MCF 10A (cell line): ENCODE data around the gene PDE4DIP. TPM values are rescaled to one million over a fixed set of nuclear protein-coding genes. Genes with fewer than 3 reads are reported as not detected.
"Not testable (repeated sequence)": the region's sequence is repeated elsewhere in the genome, so short reads cannot be mapped to it uniquely, and the experiment has no call there.

Experiments
- Bru-seq: library from RNA; stranded (reverse); fragments of 400-500 nt; gene quantifications from one replicate; lab custom pipeline; 2021; lab: Mats Ljungman, UMichigan
- BruChase-seq, 2 experiments: library from RNA; stranded (reverse); fragments of 400-500 nt; gene quantifications; one replicate each; lab custom pipeline; 2021; lab: Mats Ljungman, UMichigan
- BruUV-seq: library from RNA; stranded (reverse); fragments of 400-500 nt; replicated peaks from 2 replicates; lab custom pipeline; 2021; lab: Mats Ljungman, UMichigan
- CTCF ChIA-PET: fragments of 300-600 bp; sonication (Branson Sonifier 250); formaldehyde crosslinking; extraction: SDS; loops from one replicate; lab custom pipeline; 2021; ENCODE audit warnings: antibody characterized with exemption, inconsistent platforms; lab: Yijun Ruan, JAX
- POLR2A ChIA-PET: fragments of 300-600, 350-650 bp; sonication (Branson Sonifier 250); formaldehyde crosslinking; extraction: SDS; loops from one replicate; lab custom pipeline; 2020; ENCODE audit warnings: antibody characterized with exemption, inconsistent platforms; lab: Yijun Ruan, JAX
- DNase-seq: peaks from one replicate; pipeline ENCODE4 v3.0.0-alpha.2; 2018; ENCODE audit not compliant: unreplicated experiment
- H3K27ac Mint-ChIP-seq: one replicate; pipeline ENCODE4 v1.8.0; 2022; ENCODE audit warnings: mild to moderate bottlenecking, low read depth, mixed read lengths; ENCODE audit not compliant: unreplicated experiment
- H3K27me3 Mint-ChIP-seq: one replicate; pipeline ENCODE4 v1.8.0; 2022; ENCODE audit warnings: mixed read lengths; ENCODE audit not compliant: insufficient read depth, unreplicated experiment
- H3K36me3 Mint-ChIP-seq: one replicate; pipeline ENCODE4 v1.8.0; 2022; ENCODE audit warnings: mild to moderate bottlenecking, moderate library complexity, mixed read lengths; ENCODE audit not compliant: insufficient read depth, unreplicated experiment
- H3K4me1 Mint-ChIP-seq: one replicate; pipeline ENCODE4 v1.8.0; 2022; ENCODE audit warnings: mixed read lengths; ENCODE audit not compliant: insufficient read depth, unreplicated experiment
- H3K4me3 Mint-ChIP-seq: one replicate; pipeline ENCODE4 v1.8.0; 2022; ENCODE audit warnings: mild to moderate bottlenecking, moderate library complexity, mixed read lengths; ENCODE audit not compliant: unreplicated experiment
- H3K9me3 Mint-ChIP-seq: one replicate; pipeline ENCODE4 v1.8.0; 2022; ENCODE audit warnings: mixed read lengths; ENCODE audit not compliant: unreplicated experiment
- intact Hi-C: fragments of 100-400 bp; cut with micrococcal nuclease; formaldehyde crosslinking; loops from 2 replicates; pipeline ENCODE4 v1.14.1; 2022
- long read RNA-seq: library from polyadenylated mRNA; stranded (forward); transcript quantifications from one replicate; pipeline ENCODE4 v2.0.0, GENCODE V29; 2022
- total RNA-seq: library from RNA; stranded (reverse); gene quantifications from 2 replicates; pipeline ENCODE4 v1.2.3, GENCODE V29; 2022

PDE4DIP gene
- total RNA-seq (79.6 and 105 TPM in 2 replicates), Bru-seq, nascent RNA (percentile 58 among the genes with signal in this experiment), BruChase-seq, experiment 1, labeled RNA remaining after a 6-hour chase (percentile 76 among the genes with signal in this experiment), BruChase-seq, experiment 2, labeled RNA remaining after a 2-hour chase (percentile 66 among the genes with signal in this experiment)
- long read RNA-seq, full-length matches to known transcripts = 158 of 197 reads
- long read RNA-seq, partial matches to known transcripts = 20 of 197 reads
- long read RNA-seq, other reads (novel, unspliced or antisense) = 19 of 197 reads

DNA sequence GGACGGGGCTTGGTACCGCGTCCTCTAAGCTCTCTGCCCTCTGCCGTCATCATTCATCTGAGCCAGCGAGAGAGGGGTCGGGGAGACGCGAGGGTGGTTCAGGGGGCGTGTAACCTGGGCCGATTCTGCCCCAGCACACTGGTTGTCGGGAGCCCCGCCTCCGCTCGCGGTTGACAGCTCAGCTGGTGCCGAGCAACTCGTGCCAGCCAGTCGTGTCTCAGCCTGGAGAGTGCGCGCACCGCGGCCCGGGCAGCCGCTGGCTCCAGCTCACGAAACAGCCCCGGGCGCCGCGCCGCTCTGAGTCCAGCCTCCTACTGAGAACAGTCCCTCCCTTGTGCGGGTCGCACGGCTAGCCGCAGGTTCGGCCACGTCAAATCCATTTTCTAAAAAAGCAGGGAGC, at the start of gene PDE4DIP:
TSS of gene PDE4DIP (plus strand) at position 209 of the 400 bp plus-strand sequence. CDS start 347 bp downstream, outside the sequence.
- intact Hi-C loops, POLR2A ChIA-PET, BruUV-seq, H3K36me3 Mint-ChIP-seq, DNase-seq, H3K27ac Mint-ChIP-seq, H3K9me3 Mint-ChIP-seq, H3K27me3 Mint-ChIP-seq, H3K4me1 Mint-ChIP-seq, CTCF ChIA-PET: not testable (repeated sequence)
- H3K4me3 Mint-ChIP-seq = peak within 1 kb of the TSS; percentile 40

DNA sequence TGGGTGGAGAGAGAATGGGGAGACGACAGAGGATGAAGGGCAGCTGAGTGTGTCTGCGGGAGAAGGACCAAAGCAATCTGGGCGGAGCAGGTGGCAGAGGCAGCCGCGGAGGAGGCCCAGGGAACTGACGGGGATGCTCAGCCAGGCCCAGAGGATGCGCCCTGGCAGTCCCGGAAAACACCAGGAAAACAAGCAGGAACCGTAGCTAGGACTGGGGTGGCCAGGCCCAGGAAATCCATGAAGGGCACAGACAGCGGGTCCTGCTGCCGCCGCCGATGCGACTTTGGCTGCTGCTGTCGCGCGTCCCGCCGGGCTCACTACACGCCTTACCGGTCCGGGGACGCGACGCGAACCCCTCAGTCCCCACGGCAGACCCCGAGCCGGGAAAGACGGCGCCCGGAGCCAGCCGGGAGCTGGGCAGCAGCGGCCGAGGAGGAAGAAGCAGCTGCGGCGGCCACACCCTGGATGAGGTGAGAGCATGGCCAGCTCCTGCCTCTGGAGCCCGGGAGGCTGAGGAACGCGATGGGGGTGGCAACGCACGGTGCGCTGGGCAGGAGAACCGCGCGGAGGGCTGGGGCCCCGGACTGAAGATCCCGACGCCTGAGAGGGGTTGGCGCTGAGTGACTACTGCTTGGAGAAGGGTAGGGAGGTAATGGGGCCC, 35.8 kb upstream of the PDE4DIP start:
- intact Hi-C loops, H3K36me3 Mint-ChIP-seq, H3K4me1 Mint-ChIP-seq, POLR2A ChIA-PET, DNase-seq, H3K4me3 Mint-ChIP-seq, CTCF ChIA-PET, H3K9me3 Mint-ChIP-seq, H3K27ac Mint-ChIP-seq, BruUV-seq, H3K27me3 Mint-ChIP-seq: not testable (repeated sequence)

GRCh38 chr1:148808929-148809283, 35.3 kb upstream of the PDE4DIP start:
- BruUV-seq, H3K4me1 Mint-ChIP-seq, DNase-seq, H3K9me3 Mint-ChIP-seq, H3K27ac Mint-ChIP-seq, intact Hi-C loops, POLR2A ChIA-PET, H3K4me3 Mint-ChIP-seq, H3K27me3 Mint-ChIP-seq, CTCF ChIA-PET, H3K36me3 Mint-ChIP-seq: not testable (repeated sequence)

GRCh38 chr1:148822180-148822579, 22.0 kb upstream of the PDE4DIP start:
- H3K4me3 Mint-ChIP-seq, H3K27me3 Mint-ChIP-seq, POLR2A ChIA-PET, H3K36me3 Mint-ChIP-seq, DNase-seq, CTCF ChIA-PET, H3K4me1 Mint-ChIP-seq, BruUV-seq, intact Hi-C loops, H3K9me3 Mint-ChIP-seq, H3K27ac Mint-ChIP-seq: not testable (repeated sequence)

- H3K4me1 Mint-ChIP-seq, H3K9me3 Mint-ChIP-seq, DNase-seq, POLR2A ChIA-PET, H3K27me3 Mint-ChIP-seq, BruUV-seq, H3K27ac Mint-ChIP-seq, CTCF ChIA-PET, H3K4me3 Mint-ChIP-seq, H3K36me3 Mint-ChIP-seq, intact Hi-C loops: not testable (repeated sequence)
These were observed 20.4 kb upstream of the PDE4DIP start for GRCh38 chr1:148823822-148824221.

- DNase-seq, BruUV-seq, H3K27ac Mint-ChIP-seq, H3K4me1 Mint-ChIP-seq, intact Hi-C loops, POLR2A ChIA-PET, H3K9me3 Mint-ChIP-seq, H3K27me3 Mint-ChIP-seq, H3K4me3 Mint-ChIP-seq, CTCF ChIA-PET, H3K36me3 Mint-ChIP-seq: not testable (repeated sequence)
These were observed 19.2 kb upstream of the PDE4DIP start for GRCh38 chr1:148825029-148825428.

- DNase-seq, intact Hi-C loops, H3K27ac Mint-ChIP-seq, H3K4me3 Mint-ChIP-seq, BruUV-seq, H3K9me3 Mint-ChIP-seq, H3K27me3 Mint-ChIP-seq, CTCF ChIA-PET, POLR2A ChIA-PET, H3K36me3 Mint-ChIP-seq, H3K4me1 Mint-ChIP-seq: not testable (repeated sequence)
These were observed 15.7 kb upstream of the PDE4DIP start for GRCh38 chr1:148828531-148828930.

- H3K4me1 Mint-ChIP-seq, H3K36me3 Mint-ChIP-seq, BruUV-seq, H3K4me3 Mint-ChIP-seq, DNase-seq, CTCF ChIA-PET, H3K9me3 Mint-ChIP-seq, H3K27me3 Mint-ChIP-seq, intact Hi-C loops, H3K27ac Mint-ChIP-seq, POLR2A ChIA-PET: not testable (repeated sequence)
These were observed 15.3 kb upstream of the PDE4DIP start for GRCh38 chr1:148828962-148829361.

DNA sequence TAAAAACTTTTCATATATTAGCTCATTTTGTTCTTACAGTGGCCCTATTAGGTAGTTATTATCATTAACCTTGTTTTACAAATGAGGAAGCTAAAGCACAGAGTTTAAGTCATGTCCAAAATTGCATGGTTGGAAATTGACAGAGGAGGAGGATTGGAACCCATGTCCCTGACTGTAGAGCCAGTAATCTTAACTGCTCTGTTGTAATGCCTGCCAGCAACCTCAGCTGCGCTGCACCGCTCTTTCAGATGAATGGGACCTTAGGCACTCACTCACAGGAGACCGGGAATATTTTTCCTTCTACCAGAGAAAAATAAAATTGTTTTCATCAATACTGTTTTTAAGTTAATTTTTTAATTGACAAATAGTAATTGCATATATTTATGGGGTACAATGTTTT, 14.9 kb upstream of the PDE4DIP start:
- H3K9me3 Mint-ChIP-seq, H3K4me3 Mint-ChIP-seq, H3K27ac Mint-ChIP-seq, H3K4me1 Mint-ChIP-seq, POLR2A ChIA-PET, intact Hi-C loops, DNase-seq, H3K36me3 Mint-ChIP-seq, H3K27me3 Mint-ChIP-seq, CTCF ChIA-PET, BruUV-seq: not testable (repeated sequence)
